HL-60 (cell line): ENCODE data around the gene PTPRN2.

Experiments
- DNase-seq, 2 experiments: peaks; one replicate each; pipeline ENCODE4 v3.0.0-alpha.2; 2010 to 2020; ENCODE audit warnings: low read depth in 1 of 2, low spot score in 1 of 2
- H3K27ac ChIP-seq: fragments of 250-450 bp; sonication (Bioruptor Pico); replicated peaks from 2 replicates; pipeline ENCODE4 v1.5.1; 2020; ENCODE audit warnings: mild to moderate bottlenecking, moderate library complexity
- H3K27me3 ChIP-seq: fragments of 250-450 bp; sonication (Bioruptor Pico); 2 replicates; pipeline ENCODE4 v1.5.1; 2021; ENCODE audit warnings: mild to moderate bottlenecking, moderate library complexity; ENCODE audit not compliant: insufficient read depth, poor library complexity, severe bottlenecking
- H3K4me3 ChIP-seq: replicated peaks from 2 replicates; pipeline ENCODE4 v1.5.1; 2011; ENCODE audit warnings: mild to moderate bottlenecking, control low read depth, low read length; ENCODE audit not compliant: insufficient read depth
- CTCF ChIP-seq: IDR thresholded peaks from one replicate; pipeline ENCODE4 v1.5.1; 2011; ENCODE audit warnings: low read length, control low read depth, inconsistent platforms; ENCODE audit not compliant: insufficient read depth
- GABPA ChIP-seq: IDR thresholded peaks from 2 replicates; pipeline ENCODE4 v1.6.1; 2012; ENCODE audit warnings: low read depth
- POLR2AphosphoS5 ChIP-seq: IDR thresholded peaks from 2 replicates; pipeline ENCODE4 v1.6.1; 2012; ENCODE audit warnings: low read depth
- REST ChIP-seq: IDR thresholded peaks from 2 replicates; pipeline ENCODE4 v1.6.1; 2012; ENCODE audit warnings: low read depth; ENCODE audit not compliant: insufficient replicate concordance
- SPI1 ChIP-seq: IDR thresholded peaks from 2 replicates; pipeline ENCODE4 v1.6.1; 2012; ENCODE audit warnings: low read depth, mild to moderate bottlenecking, borderline replicate concordance

Gene PTPRN2

GRCh38 chr7:158228986-158229385 lies 358.6 kb downstream of the PTPRN2 start:
- Histone ChIP-seq H3K27ac (no peak overlapping the region), H3K27me3 (no peaks in the 10 kb centered on the region), H3K4me3 (no peak overlapping the region)
- TF ChIP-seq POLR2AphosphoS5 (no peak), REST (no peak), GABPA (no peak), SPI1 (no peak)
- DNase-seq, result no peak

GRCh38 chr7:158228131-158228530 lies 359.5 kb downstream of the PTPRN2 start:
- Histone ChIP-seq H3K27me3 (no peaks in the 10 kb centered on the region), H3K4me3 (no peak overlapping the region), H3K27ac (no peak overlapping the region)
- TF ChIP-seq SPI1, result no peak
- TF ChIP-seq CTCF, result no peak
- no peak for TF ChIP-seq POLR2AphosphoS5
- TF ChIP-seq GABPA, result no peak
- no peak for TF ChIP-seq REST
- DNase-seq, result no peak

- DNase-seq, result no peak
- H3K27ac ChIP-seq, result no peak overlapping the region
- TF ChIP-seq POLR2AphosphoS5 (no peak), GABPA (no peak), CTCF (no peak), REST (no peak), SPI1 (no peak)
- H3K4me3 ChIP-seq, result no peak overlapping the region
- H3K27me3 ChIP-seq, result no peaks in the 10 kb centered on the region
Observed at GRCh38 chr7:158227258-158227984, 360.2 kb downstream of the PTPRN2 start.
